UCSD-AML1 (cell line): ENCODE data around the gene TMEM163.
A peak's percentile ranks its signal among the peaks of the same experiment; 100 is the strongest.

Source experiments
- DNase-seq: peaks from one replicate; lab custom pipeline; 2025; ENCODE audit not compliant: unreplicated experiment; lab: John Stamatoyannopoulos, UW

Gene TMEM163

DNA sequence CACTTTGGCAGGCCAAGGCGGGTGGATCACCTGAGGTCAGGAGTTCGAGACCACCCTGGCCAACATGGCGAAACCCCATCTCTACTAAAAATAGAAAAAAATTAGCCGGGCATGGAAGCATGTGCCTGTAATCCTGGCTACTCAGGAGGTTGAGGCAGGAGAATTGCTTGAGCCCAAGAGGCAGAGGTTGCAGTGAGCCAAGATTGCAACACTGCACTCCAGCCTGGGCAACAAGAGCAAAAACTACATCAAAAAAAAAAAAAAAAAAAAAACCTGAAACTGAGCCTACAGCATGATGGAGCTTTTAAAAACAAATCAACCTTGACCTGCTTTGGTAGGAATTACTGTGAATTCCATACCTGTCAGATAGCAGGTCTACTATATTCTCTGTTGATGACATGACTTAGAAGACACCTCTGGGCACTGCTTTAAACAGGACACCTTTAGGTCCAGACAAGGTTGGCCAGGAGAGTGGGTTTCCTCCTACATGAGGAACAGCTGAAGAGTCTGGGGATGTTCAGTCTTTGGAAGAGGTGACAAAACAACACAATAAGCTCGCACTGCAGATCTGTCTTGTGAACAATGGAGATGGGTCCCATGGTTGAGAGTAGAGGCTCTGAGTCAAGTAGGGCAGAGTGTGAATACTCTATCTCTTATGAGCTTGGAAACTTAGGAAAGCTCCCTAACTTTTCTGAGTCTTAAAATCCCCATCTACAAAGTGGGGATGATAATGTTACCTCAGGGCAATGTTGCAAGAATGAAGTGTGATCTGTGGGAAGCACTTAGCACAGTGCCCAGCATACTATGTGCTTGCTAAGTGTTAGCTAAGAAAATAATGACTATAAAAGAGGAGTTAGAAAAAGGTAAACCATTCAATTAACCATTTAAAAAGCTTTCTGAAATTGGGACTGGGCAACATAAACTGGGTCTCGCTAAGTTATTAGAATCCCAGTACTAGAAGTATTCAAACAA lies 25.2 kb downstream of the TMEM163 start:
- no peak for DNase-seq

DNA sequence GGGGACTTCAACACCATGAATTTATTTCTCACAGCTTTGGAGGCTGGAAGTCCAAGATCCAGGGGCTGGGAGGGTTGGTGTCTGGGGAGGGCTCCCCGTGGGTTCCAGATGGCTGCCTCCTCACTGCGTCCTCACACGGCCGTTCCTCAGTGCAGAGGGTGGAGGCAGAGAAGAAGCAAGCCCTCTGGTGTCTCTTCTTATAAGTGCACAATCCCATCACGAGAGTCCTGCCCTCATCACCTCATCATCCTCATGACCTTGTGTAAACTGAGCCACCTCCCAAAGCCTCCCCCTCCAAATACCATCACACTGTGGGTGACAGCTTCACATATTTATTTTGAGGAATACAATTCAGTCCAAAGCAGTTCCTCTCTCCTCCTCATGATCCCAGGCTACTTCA lies 26.3 kb downstream of the TMEM163 start:
- DNase-seq = no peak

GRCh38 chr2:134690629-134691215 lies 28.1 kb downstream of the TMEM163 start:
- DNase-seq = no peak

GRCh38 chr2:134689315-134689714 lies 29.5 kb downstream of the TMEM163 start:
- DNase-seq = no peak

DNA sequence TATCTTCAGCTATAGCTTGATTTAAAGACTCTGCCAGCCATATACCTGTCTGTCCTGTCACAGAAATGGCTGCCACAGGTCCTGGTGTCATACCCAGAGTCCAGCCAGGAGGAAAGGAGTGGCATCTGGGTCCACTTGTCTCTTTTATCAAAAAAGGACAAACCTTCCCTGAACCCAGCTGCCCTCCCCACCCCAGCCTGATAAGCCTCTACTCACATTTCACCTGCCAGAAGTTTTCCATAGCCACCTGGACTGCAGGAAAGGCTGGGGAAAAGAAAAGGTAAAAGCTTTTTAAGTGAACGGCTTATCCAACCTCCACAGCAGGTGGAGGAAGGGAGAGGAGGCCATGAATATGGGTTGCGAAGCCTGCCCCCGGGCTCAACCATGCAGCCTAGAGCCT lies 32.8 kb downstream of the TMEM163 start:
- no peak for DNase-seq

GRCh38 chr2:134683561-134684112 lies 35.2 kb downstream of the TMEM163 start:
- DNase-seq = no peak

- DNase-seq = no peak
Measured at GRCh38 chr2:134682726-134683125, 36.1 kb downstream of the TMEM163 start.

DNA sequence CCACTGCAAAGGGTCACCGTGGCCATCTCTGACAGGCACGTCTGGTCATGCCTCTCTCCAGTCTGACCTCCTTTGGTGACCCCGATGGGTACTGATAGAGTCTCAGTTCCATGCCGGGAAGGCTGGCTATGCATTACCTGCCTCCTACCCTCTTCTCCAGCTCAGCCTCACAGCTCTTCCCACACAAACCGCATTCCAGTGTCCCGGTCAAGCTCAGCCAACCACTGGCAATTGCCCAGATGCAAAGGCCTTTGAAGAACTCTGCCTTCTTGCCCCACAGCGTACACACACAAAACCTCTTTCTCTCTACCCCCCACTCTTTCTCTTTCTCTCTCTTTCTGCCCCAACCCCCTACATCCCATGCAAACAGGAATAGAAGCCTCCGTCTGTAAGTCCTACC lies 37.6 kb downstream of the TMEM163 start:
- no peak for DNase-seq

- DNase-seq = peak; percentile 31
Measured at GRCh38 chr2:134679745-134680144, 39.1 kb downstream of the TMEM163 start.

- DNase-seq = no peak
Measured at GRCh38 chr2:134679294-134679693, 39.5 kb downstream of the TMEM163 start.

DNA sequence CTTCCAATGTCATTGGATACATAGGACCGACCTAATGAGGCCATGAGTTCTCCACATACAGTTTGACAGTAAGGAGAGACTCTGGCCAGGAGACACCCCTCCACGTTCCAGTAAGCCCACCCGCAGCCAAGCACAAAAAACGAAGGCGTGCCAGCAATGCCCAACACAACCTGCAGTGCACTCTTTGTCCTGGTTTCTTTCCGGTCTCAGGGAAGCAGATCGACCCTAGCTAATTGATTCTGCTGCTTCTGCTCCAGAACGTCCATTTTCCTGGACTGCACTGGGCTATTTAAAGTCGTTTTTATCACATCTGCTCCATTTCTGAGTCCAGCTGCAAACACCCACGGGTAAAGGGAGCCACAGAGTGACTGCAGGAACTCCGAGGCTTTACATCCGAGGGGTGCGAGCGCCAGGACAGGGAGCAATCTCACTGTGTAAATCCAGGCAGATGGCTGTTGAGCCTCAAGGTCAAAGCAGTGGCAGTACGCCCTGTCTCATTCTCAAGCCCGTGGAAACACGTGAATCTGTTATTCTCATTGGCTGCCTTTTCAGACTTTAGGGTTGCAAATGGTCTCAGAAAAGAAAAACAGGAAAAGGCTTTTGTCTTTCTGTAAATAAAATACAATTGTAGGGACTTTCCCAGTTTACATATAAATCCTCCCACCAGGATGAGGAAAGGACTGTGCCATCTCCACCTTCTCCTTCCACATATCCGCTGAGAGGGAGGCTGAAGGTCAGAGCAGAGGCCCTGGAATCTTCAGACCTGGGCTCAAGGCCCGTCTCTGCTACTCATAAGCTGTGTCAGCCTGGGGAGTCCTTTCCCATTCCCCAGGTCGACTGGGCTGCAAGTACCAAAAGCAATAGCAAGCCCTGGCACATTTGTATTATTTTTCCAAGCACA lies 40.7 kb downstream of the TMEM163 start:
- no peak for DNase-seq

DNA sequence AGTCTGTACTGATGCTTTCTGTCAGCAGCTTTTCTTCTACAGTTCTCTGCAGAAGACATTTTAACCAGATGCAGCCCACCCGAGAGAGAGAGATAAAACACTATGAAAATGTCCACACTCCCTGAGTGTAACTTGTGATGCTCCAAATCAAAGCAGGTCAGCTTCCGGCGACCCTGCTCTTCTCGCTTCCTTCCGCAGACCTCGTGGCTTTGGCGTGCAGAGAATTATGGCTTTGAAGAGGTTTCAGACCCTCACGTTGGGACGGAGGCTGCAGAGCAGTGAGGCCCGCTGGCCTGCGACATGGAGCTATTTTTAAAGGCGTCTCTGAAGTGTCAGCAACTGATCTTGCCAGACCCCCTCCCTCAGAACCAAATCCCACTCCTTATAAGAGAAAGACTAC lies 41.8 kb downstream of the TMEM163 start:
- no peak for DNase-seq

- no peak for DNase-seq
Measured at GRCh38 chr2:134675314-134675713, 43.5 kb downstream of the TMEM163 start.

DNA sequence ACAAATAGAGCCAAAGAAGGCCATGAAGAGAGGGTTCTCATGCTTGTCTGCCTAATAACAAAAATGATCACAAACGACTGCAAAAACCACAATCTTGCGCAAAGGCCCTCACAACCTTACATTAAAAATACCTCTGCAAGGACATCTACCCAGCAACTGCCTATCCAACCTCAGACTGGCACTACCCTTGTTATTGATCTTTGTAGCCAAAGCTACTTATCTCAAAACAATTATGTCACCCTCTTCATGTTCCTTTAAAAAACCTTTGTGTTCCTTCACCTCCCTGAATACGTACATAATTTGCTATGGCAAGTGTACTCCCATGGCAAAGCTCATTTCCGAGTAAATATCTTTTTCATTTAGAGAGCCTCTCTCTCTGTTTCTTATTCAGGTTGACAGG lies 44.1 kb downstream of the TMEM163 start:
- DNase-seq = no peak

DNA sequence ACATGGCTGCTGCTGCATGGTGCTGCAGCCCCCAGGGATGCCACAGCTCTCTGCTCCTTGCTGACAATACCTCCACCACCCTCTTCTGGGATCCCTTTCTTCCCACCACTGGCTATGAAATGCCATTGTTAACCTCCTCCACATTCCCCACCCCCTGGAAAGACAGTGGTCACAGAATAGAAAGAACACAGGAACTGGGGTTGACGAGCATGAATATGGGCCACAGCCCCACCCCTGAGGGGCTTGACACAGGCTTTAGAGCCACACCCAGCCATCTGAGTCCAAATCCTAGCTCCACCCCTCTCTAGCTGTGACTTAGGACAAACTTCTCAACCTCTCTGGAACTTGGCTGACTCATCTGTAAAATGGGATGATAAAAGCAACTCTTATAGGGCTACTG lies 47.3 kb downstream of the TMEM163 start:
- DNase-seq = no peak

GRCh38 chr2:134670955-134671354 lies 47.8 kb downstream of the TMEM163 start:
- no peak for DNase-seq

DNA sequence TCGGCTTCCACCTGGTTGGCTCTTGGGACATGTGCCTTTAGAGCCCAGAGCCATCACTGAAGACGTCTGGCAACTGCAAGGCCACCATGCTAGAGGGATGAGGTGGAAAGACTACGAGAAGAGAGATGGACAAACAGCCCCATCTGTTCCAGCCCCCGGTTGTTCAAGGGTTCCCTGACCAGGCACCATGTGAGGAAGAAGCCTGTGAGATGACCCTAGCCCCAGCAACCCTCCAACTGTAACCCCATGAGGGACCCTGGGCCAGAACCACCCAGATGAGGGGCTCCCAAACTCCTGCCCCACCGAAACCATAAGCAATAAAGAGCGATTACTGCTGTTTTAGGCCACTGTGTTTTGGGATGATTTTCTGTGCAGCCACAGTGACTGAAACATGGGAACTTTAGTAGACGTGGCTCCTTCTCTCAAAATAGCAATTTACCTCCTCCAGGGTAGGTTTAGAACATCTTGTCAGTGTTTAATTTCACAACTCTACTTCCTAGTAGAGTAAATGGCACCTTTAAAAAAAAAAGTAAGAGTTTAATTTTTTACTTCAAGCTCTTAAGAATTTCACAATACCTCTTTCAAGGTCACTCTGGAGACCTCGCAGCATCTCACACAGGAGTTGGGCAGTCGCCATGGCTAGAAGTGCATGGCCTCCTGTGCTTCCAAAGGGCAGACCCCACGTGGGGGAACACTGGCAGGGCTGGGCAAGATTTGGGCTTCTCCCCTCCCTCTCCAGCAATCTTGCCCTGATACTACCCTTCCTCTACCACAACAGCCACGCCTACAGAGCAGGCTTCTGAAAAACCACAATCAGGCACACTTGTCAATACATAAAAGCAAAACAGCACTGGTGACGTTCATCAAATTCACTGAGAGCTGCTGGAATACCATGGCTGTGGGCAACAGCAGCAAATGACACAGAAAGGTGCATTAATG lies 48.8 kb downstream of the TMEM163 start:
- no peak for DNase-seq

- no peak for DNase-seq
Measured at GRCh38 chr2:134668821-134669220, 50.0 kb downstream of the TMEM163 start.

GRCh38 chr2:134667541-134667940 lies 51.3 kb downstream of the TMEM163 start:
- DNase-seq = no peak

GRCh38 chr2:134667081-134667480 lies 51.7 kb downstream of the TMEM163 start:
- no peak for DNase-seq
